Measurements from ENCODE around the gene SNHG17.
"Not testable (repeated sequence)": the region's sequence is repeated elsewhere in the genome, so short reads cannot be mapped to it uniquely, and the experiment has no call there.

Gene SNHG17

DNA sequence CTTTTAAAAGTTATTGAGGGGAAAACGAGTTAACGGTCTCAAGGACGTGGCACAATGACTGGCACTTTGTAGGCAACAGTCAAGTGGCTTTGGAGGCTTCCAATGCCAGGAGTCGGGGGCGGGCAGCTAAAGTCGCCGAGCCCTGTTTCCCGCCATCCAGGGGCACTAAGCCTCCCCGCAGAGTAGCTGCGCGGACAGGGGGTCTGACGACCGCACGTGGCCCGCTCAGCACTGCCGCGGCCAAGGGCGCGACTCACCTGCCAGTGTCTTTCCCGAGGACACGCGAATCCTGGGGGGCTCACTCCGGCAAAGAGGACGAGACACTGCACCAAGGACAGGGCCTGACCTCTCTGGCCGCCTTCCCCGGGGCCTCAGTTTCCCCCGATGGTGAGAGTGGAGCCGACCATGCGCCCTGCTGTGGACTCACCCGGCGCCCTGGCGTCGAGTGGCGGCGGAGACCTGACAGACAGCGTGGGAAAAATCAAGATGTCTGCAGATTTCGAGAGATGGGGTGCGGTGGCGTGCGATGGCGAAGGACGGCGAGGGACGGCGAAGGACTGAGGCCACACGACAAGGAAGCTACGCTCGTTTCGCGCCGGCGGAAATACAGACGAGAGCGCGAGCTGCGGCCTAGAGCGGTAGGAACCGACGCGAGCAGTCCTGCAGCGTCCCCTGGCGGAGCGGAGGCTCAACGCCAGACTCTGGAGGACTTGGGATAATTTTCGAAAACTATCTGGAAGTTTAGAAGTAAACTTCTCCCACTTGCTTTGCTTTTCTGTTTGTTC lies at the start of gene SNHG17:
SNHG17 (minus strand) TSS at position 559 of the 785 bp plus-strand sequence.
- DNase-seq (ENCODE audit: extremely low spot score, insufficient read length, low read depth) (peak; percentile 79), FAIRE-seq (peak; percentile 88)

DNA sequence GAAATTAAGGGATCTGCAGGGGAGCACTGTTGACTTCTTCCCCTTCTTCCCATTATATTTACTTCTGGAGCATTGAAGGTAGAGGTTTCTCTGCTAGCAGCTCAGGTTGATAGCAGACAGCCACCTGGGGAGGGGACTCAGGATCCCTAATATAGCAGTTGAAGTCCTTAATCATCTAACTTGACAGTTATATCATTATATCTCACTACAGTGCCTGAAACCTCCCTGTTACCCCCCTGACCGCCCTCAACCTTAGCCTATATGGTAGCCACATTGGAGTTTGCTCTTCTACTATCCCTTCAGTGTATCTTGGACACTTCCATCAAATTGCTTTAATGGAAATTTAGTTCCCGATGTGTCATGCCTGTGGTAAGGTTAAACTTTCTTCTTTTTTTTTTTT lies 44.5 kb upstream of the SNHG17 start:
- no peak for DNase-seq (ENCODE audit: extremely low spot score, insufficient read length, low read depth)
- no peak for FAIRE-seq

DNA sequence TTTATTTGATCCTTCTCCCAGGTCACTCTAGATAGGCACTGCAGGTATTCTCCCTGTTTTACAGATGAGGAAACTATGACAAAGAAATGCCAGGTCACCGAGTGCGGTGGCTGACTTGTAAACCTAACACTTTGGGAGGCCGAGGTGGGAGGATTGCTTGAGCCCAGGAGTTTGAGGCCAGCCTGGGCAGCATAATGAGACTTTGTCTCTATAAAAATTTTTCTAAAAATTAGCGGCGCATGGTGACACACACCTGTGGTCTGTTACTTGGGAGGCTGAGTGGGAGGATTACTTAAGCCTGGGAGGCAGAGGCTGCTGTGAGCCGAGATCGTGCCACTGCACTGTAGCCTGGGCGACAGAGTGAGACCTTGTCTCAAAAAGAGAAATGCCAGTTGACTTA lies 42.6 kb upstream of the SNHG17 start:
- FAIRE-seq (no peak), DNase-seq (ENCODE audit: extremely low spot score, insufficient read length, low read depth) (no peak)

DNA sequence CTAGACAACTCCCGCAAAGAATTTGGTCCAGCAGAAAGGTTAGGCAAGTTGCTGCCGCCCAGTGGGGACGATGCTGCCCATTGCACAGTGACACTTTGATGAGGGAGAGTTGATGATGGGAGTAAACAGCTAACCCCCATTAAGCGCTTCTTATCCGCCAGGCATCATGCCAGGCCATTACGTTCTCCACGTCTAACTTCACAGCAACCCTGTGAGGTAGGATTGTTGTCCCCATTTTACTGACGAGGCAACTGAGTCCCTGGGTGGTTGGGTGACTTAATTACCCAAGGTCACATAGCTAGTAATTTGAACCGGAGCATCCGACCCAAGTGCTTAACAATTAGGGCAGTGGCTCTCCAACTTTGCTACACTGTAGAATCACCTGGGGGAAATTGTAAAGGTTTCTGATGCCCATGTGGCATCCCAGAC lies 38.3 kb upstream of the SNHG17 start:
- FAIRE-seq (no peak), DNase-seq (ENCODE audit: extremely low spot score, insufficient read length, low read depth) (no peak)

DNA sequence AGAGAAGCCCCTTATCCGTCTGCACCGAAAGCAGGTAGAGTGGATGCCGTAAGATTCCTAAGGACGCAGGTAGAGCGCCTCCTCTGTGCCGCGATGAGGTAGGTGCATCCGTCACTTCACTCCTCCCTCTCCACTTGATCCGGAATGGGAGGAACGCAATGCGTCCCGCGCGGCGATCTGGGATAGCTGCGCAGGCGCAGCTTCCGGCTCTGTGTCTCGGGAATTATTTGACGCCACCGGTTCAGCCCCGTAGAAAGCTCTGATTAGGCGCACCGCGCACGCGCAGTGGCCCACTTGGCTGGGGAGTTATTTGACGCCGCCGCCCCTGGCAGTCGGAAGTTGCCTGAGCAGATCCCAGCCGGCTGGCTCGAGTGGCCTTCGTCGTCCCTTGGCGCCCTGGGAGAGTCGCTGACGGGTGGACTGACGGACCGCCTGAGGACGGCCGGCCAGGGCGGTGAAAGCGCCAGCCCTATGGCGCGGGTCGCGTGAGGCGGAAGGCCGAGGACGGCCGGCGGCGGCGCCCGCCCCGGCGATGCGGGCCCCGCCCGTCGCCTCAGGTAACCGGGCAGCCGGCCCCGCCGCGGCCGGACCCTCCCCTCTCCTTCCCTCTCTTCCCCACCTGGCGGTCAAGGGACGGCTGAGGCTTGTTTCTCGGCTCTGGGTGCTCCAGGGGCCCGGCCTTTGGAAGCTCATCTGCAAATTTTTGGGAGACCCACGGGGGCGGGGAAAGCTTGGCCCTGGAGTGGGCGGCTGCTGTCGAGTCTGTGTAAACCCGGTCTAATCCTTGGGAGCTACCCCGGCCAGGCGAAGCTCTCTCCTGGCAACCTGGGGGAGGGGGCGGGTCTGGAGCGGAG lies 37.6 kb upstream of the SNHG17 start, which contains the start of gene RALGAPB:
RALGAPB (plus strand) TSS at position 331 of the 854 bp plus-strand sequence. CDS start 15,590 bp downstream, outside the sequence.
- DNase-seq (ENCODE audit: extremely low spot score, insufficient read length, low read depth): peak; percentile 94
- FAIRE-seq: peak; percentile 98

DNA sequence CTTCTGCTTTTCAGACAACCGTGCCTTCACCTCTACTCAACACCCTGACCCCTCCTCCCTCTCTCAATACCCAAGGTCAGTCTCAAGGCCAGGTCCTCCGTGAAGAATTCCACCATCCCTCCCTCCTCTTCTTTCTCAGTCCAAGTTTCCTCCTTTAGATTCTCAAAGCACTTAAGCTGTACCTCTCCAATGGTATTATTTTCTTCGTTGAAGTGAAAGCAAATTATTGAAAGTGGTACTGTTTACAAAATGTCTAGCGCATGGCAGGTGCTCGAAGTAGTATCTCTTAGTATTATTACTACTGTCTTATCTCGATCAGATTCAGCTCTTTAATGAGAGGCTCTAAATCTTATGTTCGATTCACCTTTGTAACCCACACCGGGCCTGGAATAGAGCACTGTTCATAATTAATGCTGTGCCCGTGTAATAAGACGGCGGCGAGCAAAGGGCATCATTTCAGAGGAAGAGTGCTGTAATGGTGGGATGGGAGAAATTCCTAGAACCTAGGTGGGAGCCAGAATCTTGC lies 36.9 kb upstream of the SNHG17 start:
- FAIRE-seq: no peak
- no peak for DNase-seq (ENCODE audit: extremely low spot score, insufficient read length, low read depth)

DNA sequence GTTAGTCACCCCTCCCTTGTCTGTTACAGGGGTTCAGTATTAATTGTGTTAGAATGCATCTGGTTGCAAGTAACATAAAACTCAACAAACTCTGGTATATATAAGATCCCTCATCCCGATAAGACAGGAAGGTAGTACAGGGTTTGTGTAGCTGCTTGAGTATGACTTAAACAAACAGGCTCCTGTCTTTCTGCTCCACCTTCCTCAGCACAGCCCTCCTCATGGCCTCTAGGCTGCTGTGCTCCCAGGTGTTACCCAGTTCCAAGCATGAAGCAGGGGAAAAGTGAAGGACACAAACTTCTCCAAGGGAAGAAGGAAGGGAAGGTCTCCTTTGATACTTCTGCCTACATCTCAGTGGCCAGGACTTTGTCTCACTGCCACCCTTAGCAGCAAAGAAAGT lies 36.1 kb upstream of the SNHG17 start:
- FAIRE-seq (no peak), DNase-seq (ENCODE audit: extremely low spot score, insufficient read length, low read depth) (no peak)

DNA sequence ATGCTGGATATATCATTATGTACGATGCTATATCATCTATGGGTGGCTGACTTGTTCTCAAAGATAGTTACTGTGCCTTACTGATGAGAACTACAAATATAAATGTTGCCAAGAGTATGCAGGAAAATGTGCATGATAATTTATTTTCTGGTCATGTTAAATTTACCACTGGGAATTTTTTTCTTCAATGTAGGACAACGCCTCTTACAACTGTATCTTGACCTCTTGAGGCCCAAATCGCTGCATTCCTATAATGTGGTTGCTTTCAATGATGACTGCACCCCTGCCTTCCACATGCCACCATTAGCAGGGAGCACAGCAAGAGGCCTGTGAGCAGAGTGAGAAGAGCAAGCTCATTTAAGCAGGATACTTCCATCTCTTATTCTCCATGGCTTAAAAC lies 31.9 kb upstream of the SNHG17 start:
- FAIRE-seq: no peak
- no peak for DNase-seq (ENCODE audit: extremely low spot score, insufficient read length, low read depth)

DNA sequence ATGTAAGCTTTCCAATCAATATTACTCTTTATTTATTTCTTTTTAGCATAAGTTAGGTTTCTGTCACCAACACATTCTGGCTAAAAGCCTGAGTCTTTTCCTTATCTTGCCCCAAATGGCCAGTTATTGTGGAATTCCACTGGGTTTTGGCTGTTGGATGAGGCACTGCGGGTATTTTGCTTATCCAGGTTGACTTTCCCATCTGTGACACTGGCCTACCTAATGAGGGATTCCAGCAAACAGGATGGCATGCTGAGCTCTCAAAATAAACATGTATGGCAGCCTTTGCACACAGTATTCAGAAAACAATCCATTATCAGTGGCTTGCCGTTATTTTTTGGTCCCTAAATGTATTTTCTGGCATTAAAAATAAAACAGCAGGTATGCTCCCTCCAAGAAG lies 31.0 kb upstream of the SNHG17 start:
- DNase-seq (ENCODE audit: extremely low spot score, insufficient read length, low read depth) (no peak), FAIRE-seq (no peak)

DNA sequence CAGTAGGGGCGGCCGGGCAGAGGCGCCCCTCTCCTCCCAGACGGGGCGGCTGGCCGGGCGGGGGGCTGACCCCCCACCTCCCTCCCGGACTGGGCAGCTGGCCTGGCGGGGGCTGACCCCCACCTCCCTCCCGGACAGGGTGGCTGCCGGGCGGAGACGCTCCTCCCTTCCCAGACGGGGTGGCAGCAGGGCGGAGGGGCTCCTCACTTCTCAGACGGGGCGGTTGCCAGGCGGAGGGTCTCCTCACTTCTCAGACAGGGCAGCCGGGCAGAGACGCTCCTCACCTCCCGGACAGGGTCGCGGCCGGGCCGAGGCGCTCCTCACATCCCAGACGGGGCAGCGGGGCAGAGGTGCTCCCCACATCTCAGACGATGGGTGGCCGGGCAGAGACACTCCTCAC lies 26.4 kb upstream of the SNHG17 start:
- FAIRE-seq; DNase-seq (ENCODE audit: extremely low spot score, insufficient read length, low read depth): not testable (repeated sequence)

DNA sequence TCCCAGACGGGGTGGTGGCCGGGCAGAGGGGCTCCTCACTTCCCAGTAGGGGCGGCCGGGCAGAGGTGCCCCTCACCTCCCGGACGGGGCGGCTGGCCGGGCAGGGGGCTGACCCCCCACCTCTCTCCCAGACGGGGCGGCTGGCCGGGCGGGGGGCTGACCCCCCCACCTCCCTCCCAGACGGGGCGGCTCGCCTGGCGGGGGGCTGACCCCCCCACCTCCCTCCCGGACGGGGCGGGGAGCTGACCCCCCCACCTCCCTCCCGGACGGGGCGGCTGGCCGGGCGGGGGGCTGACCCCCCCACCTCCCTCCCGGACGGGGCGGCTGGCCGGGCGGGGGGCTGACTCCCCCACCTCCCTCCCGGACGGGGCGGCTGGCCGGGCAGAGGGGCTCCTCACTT lies 26.0 kb upstream of the SNHG17 start:
- FAIRE-seq; DNase-seq (ENCODE audit: extremely low spot score, insufficient read length, low read depth): not testable (repeated sequence)

DNA sequence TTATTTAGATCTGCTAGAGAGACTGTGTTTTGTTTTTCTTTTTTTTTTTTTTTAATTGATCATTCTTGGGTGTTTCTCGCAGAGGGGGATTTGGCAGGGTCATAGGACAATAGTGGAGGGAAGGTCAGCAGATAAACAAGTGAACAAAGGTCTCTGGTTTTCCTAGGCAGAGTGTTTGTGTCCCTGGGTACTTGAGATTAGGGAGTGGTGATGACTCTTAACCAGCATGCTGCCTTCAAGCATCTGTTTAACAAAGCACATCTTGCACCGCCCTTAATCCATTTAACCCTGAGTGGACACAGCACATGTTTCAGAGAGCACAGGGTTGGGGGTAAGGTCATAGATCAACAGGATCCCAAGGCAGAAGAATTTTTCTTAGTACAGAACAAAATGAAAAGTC lies 25.5 kb upstream of the SNHG17 start:
- FAIRE-seq; DNase-seq (ENCODE audit: extremely low spot score, insufficient read length, low read depth): not testable (repeated sequence)

DNA sequence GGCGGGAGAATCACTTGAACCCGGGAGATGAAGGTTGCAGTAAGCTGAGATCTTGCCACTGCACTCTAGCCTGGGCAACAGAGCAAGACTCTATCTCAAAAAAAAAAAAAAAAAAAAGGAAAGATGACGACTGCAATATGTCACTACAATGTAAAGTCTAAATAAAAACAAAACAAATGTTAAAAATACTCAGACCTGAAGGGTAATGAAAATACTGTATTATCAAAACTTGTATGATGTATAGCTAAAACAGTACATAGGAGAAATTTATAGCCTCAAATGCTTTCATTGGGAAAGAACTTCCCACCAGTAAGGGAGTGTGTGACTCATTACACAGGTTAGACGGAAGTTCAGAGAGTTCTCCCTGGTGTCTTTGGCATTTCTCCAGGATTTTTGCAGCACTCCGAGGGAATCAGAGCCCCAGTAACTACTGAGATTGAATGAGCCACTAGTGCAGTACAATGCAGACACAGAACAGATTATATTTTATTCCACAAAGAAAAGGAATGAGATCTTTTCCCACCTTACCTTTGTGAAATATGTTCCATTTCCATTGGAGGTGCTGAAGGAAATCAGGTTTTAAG lies 25.0 kb upstream of the SNHG17 start:
- FAIRE-seq: no peak
- DNase-seq (ENCODE audit: extremely low spot score, insufficient read length, low read depth): no peak

DNA sequence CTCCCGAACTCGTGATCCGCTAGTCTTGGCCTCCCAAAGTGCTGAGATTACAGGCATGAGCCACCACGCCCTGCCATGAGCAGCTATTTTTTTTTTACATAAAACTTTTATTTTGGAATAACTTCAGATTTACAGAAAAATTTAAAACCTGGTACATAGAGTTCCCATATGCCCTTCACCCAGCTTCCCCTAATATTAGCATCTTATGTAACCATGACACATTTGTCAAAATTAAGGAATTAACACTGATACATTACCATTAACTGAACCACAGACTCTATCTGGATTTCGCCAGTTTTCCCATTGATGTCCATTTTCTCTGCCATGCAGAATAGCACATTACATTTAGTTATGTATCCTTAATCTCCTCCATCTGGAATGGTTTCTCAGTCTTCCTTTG lies 23.2 kb upstream of the SNHG17 start:
- no peak for DNase-seq (ENCODE audit: extremely low spot score, insufficient read length, low read depth)
- no peak for FAIRE-seq

DNA sequence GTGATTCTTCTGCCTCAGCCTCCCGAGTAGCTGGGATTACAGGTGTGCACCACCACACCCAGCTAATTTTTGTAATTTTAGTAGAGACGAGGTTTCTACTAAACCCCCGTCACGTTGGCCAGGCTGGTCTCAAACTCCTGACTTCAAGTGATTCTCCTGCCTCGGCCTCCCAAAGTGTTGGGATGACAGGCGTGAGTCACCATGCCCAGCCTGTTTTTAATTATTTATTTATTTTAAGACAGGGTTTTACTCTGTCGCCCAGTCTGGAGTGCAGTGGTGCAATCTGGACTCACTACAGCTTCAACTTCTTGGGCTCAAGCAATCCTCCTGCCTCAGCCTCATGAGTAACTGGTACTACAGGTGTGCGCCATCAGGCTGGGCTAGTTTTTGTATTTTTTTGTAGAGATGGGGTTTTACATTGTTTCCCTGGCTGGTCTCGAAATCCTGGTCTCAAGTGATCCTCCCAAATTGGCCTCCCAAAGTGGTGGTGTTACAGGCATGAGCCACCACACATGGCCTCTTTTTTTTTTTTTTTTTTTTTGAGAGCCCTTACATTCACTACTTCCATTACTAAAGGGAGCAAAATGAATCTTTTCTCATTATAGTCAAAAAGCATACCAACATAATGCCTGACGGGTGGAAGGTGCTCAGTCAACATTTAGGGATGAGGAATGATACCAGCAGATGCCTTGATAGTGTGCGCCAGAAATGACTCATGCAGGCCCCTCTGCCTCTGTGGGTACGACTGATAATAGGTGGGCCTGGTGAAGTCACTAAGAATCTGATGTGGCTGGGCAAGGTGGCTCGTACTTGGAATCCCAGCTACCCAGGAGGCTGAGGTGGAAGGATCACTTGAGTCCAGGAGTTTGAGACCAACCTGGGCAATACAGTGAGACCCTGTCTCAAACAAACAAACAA lies 19.7 kb upstream of the SNHG17 start:
- FAIRE-seq: no peak
- no peak for DNase-seq (ENCODE audit: extremely low spot score, insufficient read length, low read depth)

DNA sequence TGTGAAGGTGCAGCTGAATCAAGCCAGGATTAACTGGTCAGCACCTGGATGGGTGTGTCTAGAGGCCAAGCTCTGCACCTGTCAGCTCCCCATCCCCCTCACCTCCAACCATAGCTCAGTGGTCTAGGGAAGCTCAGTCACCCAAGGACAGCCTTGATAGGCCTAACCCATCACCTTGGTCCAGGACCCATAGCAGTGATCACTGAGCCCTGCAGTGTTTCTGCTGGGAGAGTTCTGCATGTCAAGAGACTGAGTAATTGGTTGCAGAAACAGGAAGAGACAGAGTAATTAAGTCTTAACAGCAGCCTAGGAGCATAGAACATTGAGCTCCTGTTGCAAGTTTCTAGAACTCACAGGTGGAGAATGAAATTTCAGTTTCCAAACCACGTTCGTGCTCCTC lies 18.8 kb upstream of the SNHG17 start:
- FAIRE-seq (peak; percentile 56), DNase-seq (ENCODE audit: extremely low spot score, insufficient read length, low read depth) (no peak)

DNA sequence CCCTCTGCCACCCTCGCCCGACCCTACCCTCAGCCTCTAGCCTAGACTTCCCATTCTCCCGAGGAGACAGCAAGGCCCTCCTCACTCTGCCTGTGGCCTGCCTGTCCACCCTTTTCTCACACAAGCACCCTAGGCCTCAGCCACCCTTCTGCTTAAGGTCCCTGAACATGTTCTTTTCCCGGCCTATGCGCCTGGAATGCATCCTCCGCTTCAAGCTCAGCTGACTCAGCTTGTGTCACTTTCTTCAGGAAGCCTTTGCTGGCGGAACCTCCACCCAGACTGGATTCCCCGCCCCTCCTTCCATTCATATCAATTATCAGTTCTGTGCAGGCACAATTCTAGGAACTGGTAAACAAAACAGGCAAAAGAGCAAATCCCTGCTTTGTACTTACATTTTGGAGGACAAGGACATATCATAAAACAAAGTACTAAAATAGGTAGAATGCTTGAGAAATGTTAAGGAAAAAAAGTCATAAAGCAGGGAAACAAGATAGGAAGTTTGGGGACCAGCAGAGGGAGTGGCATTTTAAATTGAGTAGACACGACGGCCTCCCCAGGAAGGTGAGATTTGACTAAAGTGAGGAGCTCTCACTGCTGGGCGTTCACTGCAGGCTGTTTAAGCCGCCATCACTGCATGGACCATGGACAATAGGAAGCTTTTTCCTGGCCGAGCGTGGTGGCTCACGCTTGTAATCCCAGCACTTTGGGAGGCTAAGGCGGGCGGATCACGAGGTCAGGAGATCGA lies 17.9 kb upstream of the SNHG17 start:
- DNase-seq (ENCODE audit: extremely low spot score, insufficient read length, low read depth) (no peak), FAIRE-seq (no peak)

DNA sequence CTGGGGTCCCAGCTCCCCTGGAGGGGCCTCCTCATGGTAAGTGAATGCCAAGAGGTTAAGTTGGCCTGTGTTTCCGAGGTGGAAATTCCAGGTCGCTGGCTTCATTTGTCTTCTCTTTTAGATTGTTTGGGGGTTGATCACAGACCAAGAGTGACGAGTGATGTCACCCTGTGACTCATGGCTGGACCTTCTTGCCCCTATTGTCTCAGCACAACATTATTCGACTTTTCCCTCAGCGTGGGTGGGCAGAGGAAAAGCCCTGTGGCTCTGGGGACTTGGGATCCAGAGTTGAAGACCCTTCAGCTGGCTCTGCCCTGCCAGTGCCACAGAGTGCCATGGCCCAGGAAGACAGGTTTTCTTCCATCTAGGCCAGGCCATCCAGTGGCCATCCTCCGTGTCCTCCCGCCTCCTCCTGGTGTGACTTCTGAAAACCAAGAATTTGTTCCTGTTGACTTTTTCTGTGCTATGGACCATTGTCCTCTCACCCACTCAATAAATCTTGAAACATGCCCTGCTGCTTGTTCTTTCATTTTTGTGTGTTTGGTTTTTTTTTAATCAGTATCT lies 15.4 kb upstream of the SNHG17 start:
- FAIRE-seq: no peak
- DNase-seq (ENCODE audit: extremely low spot score, insufficient read length, low read depth): no peak
